ENCODE data around the gene SNX1. TPM values are rescaled to one million over a fixed set of nuclear protein-coding genes. Genes with fewer than 3 reads are reported as not detected.

SNX1 gene
- 71.3 to 95.0 TPM (median 72.2 TPM) in 3 replicates for total RNA-seq
- long read RNA-seq, transcript SNX1-208 (15 exons, 1,971 nt): major isoform, 117 of 151 reads
- long read RNA-seq, partial matches to known transcripts: 19 of 151 reads
- long read RNA-seq, other reads (novel, unspliced or antisense): 12 of 151 reads

- peaks cover 52% of the 10 kb centered on the region for H3K4me1 Mint-ChIP-seq (ENCODE audit: low read depth)
- H3K36me3 Mint-ChIP-seq (ENCODE audit: low read depth): no peaks in the 10 kb centered on the region
- no peak for TF ChIP-seq CTCF (IDR thresholded peaks at IDR 0.05)
Observed at GRCh38 chr15:64095795-64096667, at the start of gene SNX1. Gene SNX1 (plus strand): TSS chr15:64095982. CDS start chr15:64096014, 32 bp downstream.

GRCh38 chr15:64046421-64047153 is 49.2 kb upstream of the SNX1 start, which contains the start of gene DAPK2:
Gene DAPK2 (minus strand): TSS chr15:64046485. CDS start chr15:64040261, 6,224 bp downstream.
- Mint-ChIP-seq H3K9me3 (ENCODE audit: low read depth) (no peaks in the 10 kb centered on the region), H3K4me3 (ENCODE audit: unreplicated experiment) (peak within 1 kb of the TSS; percentile 62), H3K27me3 (ENCODE audit: low read depth) (peaks cover 2% of the 10 kb centered on the region), H3K27ac (ENCODE audit: unreplicated experiment) (no peak within 1 kb of the TSS), H3K4me1 (ENCODE audit: low read depth) (peaks cover 17% of the 10 kb centered on the region), H3K36me3 (ENCODE audit: low read depth) (no peaks in the 10 kb centered on the region)
- no peak for DNase-seq (ENCODE audit: low spot score)
- TF ChIP-seq CTCF (IDR thresholded peaks at IDR 0.05): peak; percentile 91

More at GRCh38 chr15:64095795-64096667, at the start of gene SNX1:
- peak within 1 kb of the TSS; percentile 93 for H3K4me3 Mint-ChIP-seq (ENCODE audit: unreplicated experiment)
- peak; percentile 96 for DNase-seq (ENCODE audit: low spot score)
- no peaks in the 10 kb centered on the region for H3K27me3 Mint-ChIP-seq (ENCODE audit: low read depth)
- peak within 1 kb of the TSS; percentile 98 for H3K27ac Mint-ChIP-seq (ENCODE audit: unreplicated experiment)
- no peaks in the 10 kb centered on the region for H3K9me3 Mint-ChIP-seq (ENCODE audit: low read depth)

GRCh38 chr15:64048781-64049460 is 46.9 kb upstream of the SNX1 start:
- no peak for TF ChIP-seq CTCF (IDR thresholded peaks at IDR 0.05)
- H3K27me3 Mint-ChIP-seq (ENCODE audit: low read depth): peaks cover 2% of the 10 kb centered on the region
- no peak overlapping the region for H3K4me3 Mint-ChIP-seq (ENCODE audit: unreplicated experiment)
- H3K27ac Mint-ChIP-seq (ENCODE audit: unreplicated experiment): no peak overlapping the region
- no peaks in the 10 kb centered on the region for H3K36me3 Mint-ChIP-seq (ENCODE audit: low read depth)
- no peaks in the 10 kb centered on the region for H3K9me3 Mint-ChIP-seq (ENCODE audit: low read depth)
- DNase-seq (ENCODE audit: low spot score): no peak
- peaks cover 17% of the 10 kb centered on the region for H3K4me1 Mint-ChIP-seq (ENCODE audit: low read depth)

GRCh38 chr15:64050281-64051092 is 45.3 kb upstream of the SNX1 start:
- no peak for TF ChIP-seq CTCF (IDR thresholded peaks at IDR 0.05)
- no peak overlapping the region for H3K27ac Mint-ChIP-seq (ENCODE audit: unreplicated experiment)
- DNase-seq (ENCODE audit: low spot score): no peak

More at GRCh38 chr15:64050281-64051092, 45.3 kb upstream of the SNX1 start:
- Mint-ChIP-seq H3K9me3 (ENCODE audit: low read depth) (no peaks in the 10 kb centered on the region), H3K27me3 (ENCODE audit: low read depth) (peaks cover 2% of the 10 kb centered on the region), H3K4me1 (ENCODE audit: low read depth) (peaks cover 11% of the 10 kb centered on the region), H3K36me3 (ENCODE audit: low read depth) (no peaks in the 10 kb centered on the region), H3K4me3 (ENCODE audit: unreplicated experiment) (no peak overlapping the region)

Data from chondrocyte (in vitro differentiated cells).